ENCODE results near the gene CTXND1.

GRCh38 chr15:80207887-80208286 lies 44.1 kb downstream of the CTXND1 start:
- TF ChIP-seq EZH2phosphoT487 (IDR thresholded peaks at IDR 0.05; ENCODE audit: insufficient read depth, low read depth): no peak
- no peak for TF ChIP-seq EZH2 (IDR thresholded peaks at IDR 0.05; ENCODE audit: insufficient read depth, poor library complexity, severe bottlenecking)

All from GM23248 (cell line).